Astrocyte (in vitro differentiated cells and primary cell): ENCODE data around the gene SCN1B. TPM values are rescaled to one million over a fixed set of nuclear protein-coding genes. Genes with fewer than 3 reads are reported as not detected.
"Not testable (repeated sequence)": the region's sequence is repeated elsewhere in the genome, so short reads cannot be mapped to it uniquely, and the experiment has no call there.

Source experiments
- DNase-seq: peaks from one replicate; pipeline ENCODE4 v3.0.0-alpha.2; 2010; ENCODE audit warnings: low read depth
- FAIRE-seq: peaks from 2 replicates; lab custom pipeline; 2011; peaks lifted over from hg19 to GRCh38; lab: Jason Lieb, UNC
- H2AFZ ChIP-seq: 2 replicates; pipeline ENCODE4 v1.6.0; 2012; ENCODE audit warnings: low read depth, low read length, inconsistent platforms
- H3K27ac ChIP-seq: 2 replicates; pipeline ENCODE4 v1.5.1; 2011; ENCODE audit warnings: low read depth, low read length, inconsistent platforms
- H3K27me3 ChIP-seq: 2 replicates; pipeline ENCODE4 v1.6.0; 2011; ENCODE audit warnings: low read length, inconsistent platforms; ENCODE audit not compliant: insufficient read depth
- H3K36me3 ChIP-seq: 2 replicates; pipeline ENCODE4 v1.5.1; 2011; ENCODE audit warnings: low read length, inconsistent platforms; ENCODE audit not compliant: insufficient read depth
- H3K4me1 ChIP-seq: 2 replicates; pipeline ENCODE4 v1.5.1; 2011; ENCODE audit warnings: low read length, inconsistent platforms; ENCODE audit not compliant: insufficient read depth
- H3K4me2 ChIP-seq: 2 replicates; pipeline ENCODE4 v1.6.0; 2012; ENCODE audit warnings: low read length, inconsistent platforms
- H3K4me3 ChIP-seq: 2 replicates; pipeline ENCODE4 v1.5.1; 2011; ENCODE audit warnings: low read depth, mild to moderate bottlenecking, low read length, inconsistent platforms; ENCODE audit not compliant: insufficient read depth
- H3K79me2 ChIP-seq: 2 replicates; pipeline ENCODE4 v1.6.0; 2012; ENCODE audit warnings: mild to moderate bottlenecking, low read length, inconsistent platforms; ENCODE audit not compliant: insufficient read depth
- H3K9ac ChIP-seq: 2 replicates; pipeline ENCODE4 v1.6.0; 2012; ENCODE audit warnings: mild to moderate bottlenecking, low read length, inconsistent platforms
- H3K9me3 ChIP-seq: 2 replicates; pipeline ENCODE4 v1.5.1; 2012; ENCODE audit warnings: low read depth, mild to moderate bottlenecking, low read length, inconsistent platforms; ENCODE audit not compliant: insufficient read depth
- H4K20me1 ChIP-seq: 2 replicates; pipeline ENCODE4 v1.6.0; 2012; ENCODE audit warnings: low read length, inconsistent platforms; ENCODE audit not compliant: insufficient read depth
- H3K27ac Mint-ChIP-seq: one replicate; pipeline ENCODE4 v1.8.0; 2021; ENCODE audit warnings: mild to moderate bottlenecking, mixed read lengths; ENCODE audit not compliant: unreplicated experiment
- H3K27me3 Mint-ChIP-seq: one replicate; pipeline ENCODE4 v1.8.0; 2021; ENCODE audit warnings: low read depth, mixed read lengths; ENCODE audit not compliant: unreplicated experiment
- H3K36me3 Mint-ChIP-seq: one replicate; pipeline ENCODE4 v1.8.0; 2021; ENCODE audit warnings: low read depth, mixed read lengths; ENCODE audit not compliant: unreplicated experiment
- H3K4me1 Mint-ChIP-seq: one replicate; pipeline ENCODE4 v1.8.0; 2021; ENCODE audit warnings: low read depth, mixed read lengths; ENCODE audit not compliant: unreplicated experiment
- H3K4me3 Mint-ChIP-seq: one replicate; pipeline ENCODE4 v1.8.0; 2021; ENCODE audit warnings: mild to moderate bottlenecking, moderate library complexity, mixed read lengths; ENCODE audit not compliant: unreplicated experiment
- H3K9me3 Mint-ChIP-seq: one replicate; pipeline ENCODE4 v1.8.0; 2021; ENCODE audit warnings: mild to moderate bottlenecking, mixed read lengths; ENCODE audit not compliant: unreplicated experiment
- EZH2 ChIP-seq: IDR thresholded peaks from 2 replicates; pipeline ENCODE4 v1.6.1; 2012; ENCODE audit warnings: mild to moderate bottlenecking, low read length, inconsistent platforms; ENCODE audit not compliant: insufficient read depth
- total RNA-seq: library from RNA; stranded (reverse); gene quantifications from 2 replicates; pipeline ENCODE4 v1.2.1, GENCODE V29; 2021
- TF ChIP-seq, protein P1 (sequence below): IDR thresholded peaks from 2 replicates; pipeline ENCODE4 v1.5.1; 2011; ENCODE audit warnings: low read depth, mild to moderate bottlenecking, inconsistent platforms, low read length, moderate library complexity; ENCODE audit not compliant: insufficient read depth

SCN1B gene
- total RNA-seq, 1 donor from 2014 or later = 3.0 TPM

DNA sequence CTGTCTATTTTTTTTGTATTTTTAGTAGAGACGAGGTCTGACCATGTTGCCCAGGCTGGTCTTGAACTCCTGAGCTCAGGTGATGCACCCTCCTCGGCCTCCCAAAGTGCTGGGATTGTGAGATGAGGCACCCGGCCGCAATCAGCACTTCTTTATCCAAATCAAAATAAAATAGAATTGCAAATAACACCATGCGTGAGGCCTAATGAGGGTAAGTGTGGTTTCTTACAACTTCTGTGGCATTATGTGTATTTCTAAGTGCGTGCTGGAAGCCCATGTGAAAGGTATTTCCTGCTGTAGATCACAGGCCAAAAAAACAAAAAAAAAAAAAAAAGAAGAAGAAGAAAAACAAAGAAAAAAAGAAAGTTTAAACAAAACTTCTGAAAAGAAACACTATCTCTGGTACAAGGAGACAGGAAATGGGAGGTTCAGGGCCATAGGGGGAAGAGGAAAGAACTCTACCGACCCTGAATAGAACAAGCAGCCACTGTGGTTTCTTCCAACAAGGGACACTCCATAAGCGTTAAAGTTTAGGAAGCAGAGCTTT, 33.1 kb upstream of the SCN1B start:
- Mint-ChIP-seq H3K27ac (no peak overlapping the region), H3K4me1 (no peaks in the 10 kb centered on the region), H3K9me3 (peaks cover 6% of the 10 kb centered on the region), H3K4me3 (no peak overlapping the region), H3K27me3 (no peaks in the 10 kb centered on the region), H3K36me3 (no peaks in the 10 kb centered on the region)
- Histone ChIP-seq H3K4me1 (peaks cover 9% of the 10 kb centered on the region), H3K79me2 (peaks cover 22% of the 10 kb centered on the region), H3K9ac (no peak overlapping the region), H3K36me3 (no peaks in the 10 kb centered on the region), H3K27me3 (no peaks in the 10 kb centered on the region), H3K4me3 (no peak overlapping the region), H3K27ac (no peak overlapping the region), H3K9me3 (no peaks in the 10 kb centered on the region), H3K4me2 (no peak overlapping the region), H2AFZ (no peak overlapping the region), H4K20me1 (peaks cover 12% of the 10 kb centered on the region)
- DNase-seq (no peak), FAIRE-seq (no peak)
- TF ChIP-seq, protein P1, sequence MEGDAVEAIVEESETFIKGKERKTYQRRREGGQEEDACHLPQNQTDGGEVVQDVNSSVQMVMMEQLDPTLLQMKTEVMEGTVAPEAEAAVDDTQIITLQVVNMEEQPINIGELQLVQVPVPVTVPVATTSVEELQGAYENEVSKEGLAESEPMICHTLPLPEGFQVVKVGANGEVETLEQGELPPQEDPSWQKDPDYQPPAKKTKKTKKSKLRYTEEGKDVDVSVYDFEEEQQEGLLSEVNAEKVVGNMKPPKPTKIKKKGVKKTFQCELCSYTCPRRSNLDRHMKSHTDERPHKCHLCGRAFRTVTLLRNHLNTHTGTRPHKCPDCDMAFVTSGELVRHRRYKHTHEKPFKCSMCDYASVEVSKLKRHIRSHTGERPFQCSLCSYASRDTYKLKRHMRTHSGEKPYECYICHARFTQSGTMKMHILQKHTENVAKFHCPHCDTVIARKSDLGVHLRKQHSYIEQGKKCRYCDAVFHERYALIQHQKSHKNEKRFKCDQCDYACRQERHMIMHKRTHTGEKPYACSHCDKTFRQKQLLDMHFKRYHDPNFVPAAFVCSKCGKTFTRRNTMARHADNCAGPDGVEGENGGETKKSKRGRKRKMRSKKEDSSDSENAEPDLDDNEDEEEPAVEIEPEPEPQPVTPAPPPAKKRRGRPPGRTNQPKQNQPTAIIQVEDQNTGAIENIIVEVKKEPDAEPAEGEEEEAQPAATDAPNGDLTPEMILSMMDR = no peak
- no peak for TF ChIP-seq EZH2

DNA sequence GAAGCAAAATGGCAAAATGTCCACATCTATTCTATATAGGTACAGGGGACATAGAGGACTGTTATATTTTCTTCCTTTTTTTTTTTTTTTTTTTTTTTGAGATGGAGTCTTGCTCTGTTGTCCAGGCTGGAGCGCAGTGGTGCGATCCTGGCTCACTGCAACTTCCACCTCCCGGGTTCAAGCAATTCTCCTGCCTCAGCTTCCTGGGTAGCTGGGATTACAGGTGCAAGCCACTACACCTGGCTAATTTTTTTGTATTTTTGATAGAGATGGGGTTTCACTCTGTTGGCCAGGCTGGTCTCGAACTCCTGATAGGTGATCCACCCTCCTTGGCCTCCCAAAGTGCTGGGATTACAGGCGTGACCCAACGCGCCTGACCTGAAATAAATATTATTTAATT, 32.0 kb upstream of the SCN1B start:
- not testable (repeated sequence) for H3K4me3 Mint-ChIP-seq, H3K27ac ChIP-seq, H3K27me3 ChIP-seq, H3K36me3 Mint-ChIP-seq, H3K4me1 Mint-ChIP-seq, DNase-seq, H3K4me2 ChIP-seq, H3K27ac Mint-ChIP-seq, H3K4me3 ChIP-seq, H2AFZ ChIP-seq, H3K36me3 ChIP-seq, H3K27me3 Mint-ChIP-seq, H3K9me3 ChIP-seq, FAIRE-seq, H3K9me3 Mint-ChIP-seq, H3K9ac ChIP-seq
- Histone ChIP-seq H3K4me1 (peaks cover 12% of the 10 kb centered on the region), H3K79me2 (peaks cover 32% of the 10 kb centered on the region), H4K20me1 (peaks cover 23% of the 10 kb centered on the region)

DNA sequence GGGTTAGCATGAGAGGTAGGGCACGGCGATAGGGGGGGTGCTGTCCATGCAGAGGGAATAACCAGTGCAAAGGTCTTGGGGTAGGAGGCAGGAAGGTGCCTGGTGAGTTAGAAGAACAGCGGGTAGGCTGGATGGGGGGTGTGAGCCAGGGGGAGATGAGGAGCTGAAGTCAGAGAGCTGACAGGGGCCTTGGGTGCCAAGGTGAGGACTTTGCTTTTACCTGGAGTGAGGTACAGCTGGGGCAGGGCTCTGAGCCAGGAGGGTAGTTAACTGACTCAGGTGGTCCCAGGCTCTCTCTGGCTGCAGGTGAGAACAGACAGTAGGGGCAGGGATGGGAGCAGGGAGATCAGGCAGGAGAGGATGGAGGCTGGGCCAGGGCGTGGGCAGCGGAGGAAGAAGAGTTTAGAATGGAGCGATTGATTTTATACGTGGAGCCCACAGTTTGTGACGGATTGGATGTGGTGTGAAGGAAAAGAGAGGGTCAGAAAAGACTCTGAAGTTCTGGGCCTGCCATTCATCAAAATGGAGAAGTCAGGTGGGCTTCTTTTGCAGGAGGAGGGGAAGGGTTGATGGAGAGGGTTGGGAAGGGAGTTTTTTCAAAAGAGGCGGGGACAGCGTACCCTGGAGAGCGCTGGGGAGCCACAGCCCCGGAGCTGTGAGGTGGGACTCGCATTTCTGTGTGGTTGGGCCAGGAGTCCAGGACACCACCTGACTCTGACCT, 31.3 kb upstream of the SCN1B start:
- peaks cover 39% of the 10 kb centered on the region for H3K79me2 ChIP-seq
- H3K9me3 ChIP-seq = no peaks in the 10 kb centered on the region
- H3K27me3 Mint-ChIP-seq = no peaks in the 10 kb centered on the region
- peak overlapping the region; percentile 77 for H2AFZ ChIP-seq
- H3K4me1 Mint-ChIP-seq = peaks cover 12% of the 10 kb centered on the region
- no peak for DNase-seq
- H3K4me1 ChIP-seq = peaks cover 16% of the 10 kb centered on the region
- peaks cover 30% of the 10 kb centered on the region for H4K20me1 ChIP-seq
- peak overlapping the region; percentile 23 for H3K27ac Mint-ChIP-seq
- peaks cover 3% of the 10 kb centered on the region for H3K36me3 ChIP-seq
- TF ChIP-seq, protein P1 = no peak
- TF ChIP-seq EZH2 = no peak
- peak overlapping the region; percentile 94 for H3K27ac ChIP-seq
- H3K27me3 ChIP-seq = no peaks in the 10 kb centered on the region
- H3K4me2 ChIP-seq = peak overlapping the region; percentile 89
- H3K36me3 Mint-ChIP-seq = peaks cover 2% of the 10 kb centered on the region
- peaks cover 6% of the 10 kb centered on the region for H3K9me3 Mint-ChIP-seq
- peak overlapping the region; percentile 66 for H3K4me3 ChIP-seq
- H3K9ac ChIP-seq = peak overlapping the region; percentile 91
- no peak for FAIRE-seq
- H3K4me3 Mint-ChIP-seq = peak overlapping the region; percentile 87
